Mammary microvascular endothelial cell (primary cell): ENCODE data around the gene HYKK. TPM values are rescaled to one million over a fixed set of nuclear protein-coding genes. Genes with fewer than 3 reads are reported as not detected.

Source experiments
- total RNA-seq: library from RNA; depleted of rRNA; stranded (reverse); fragments of >200 nt; gene quantifications from 2 replicates; pipeline ENCODE4 v1.2.3, GENCODE V29; 2015

The HYKK gene
- 4.0 and 6.1 TPM in 2 replicates for total RNA-seq

GRCh38 chr15:78506971-78507830, at the start of gene HYKK:
TSS of gene HYKK (plus strand) at chr15:78507577. CDS start at chr15:78513089, 5,512 bp downstream.

GRCh38 chr15:78540141-78540870, 32.9 kb downstream of the HYKK start, which contains the start of gene PSMA4:
TSS of gene PSMA4 (plus strand) at chr15:78540444. CDS start at chr15:78541928, 1,484 bp downstream.

GRCh38 chr15:78565097-78565950, 57.9 kb downstream of the HYKK start, which contains the start of gene CHRNA5:
TSS of gene CHRNA5 (plus strand) at chr15:78565520. CDS start at chr15:78565720, 200 bp downstream.

Other genes with a start within 250 kb of the HYKK start
- 6.3 and 7.8 TPM in 2 replicates for gene DNAJA4, start 243.0 kb upstream of the HYKK start, total RNA-seq
- gene SKIC8, start 208.0 kb upstream of the HYKK start, total RNA-seq, result 74.1 and 85.0 TPM in 2 replicates
- gene CRABP1, start 167.2 kb upstream of the HYKK start, total RNA-seq, result 0.20 TPM in 1 of 2 replicates, not detected in the other
- gene IREB2, start 69.4 kb upstream of the HYKK start, total RNA-seq, result 10.3 and 11.9 TPM in 2 replicates
- gene PSMA4, start 32.9 kb downstream of the HYKK start, total RNA-seq, result 347 and 364 TPM in 2 replicates
- gene CHRNA5, start 57.9 kb downstream of the HYKK start, total RNA-seq, result 3.9 and 7.2 TPM in 2 replicates
- not detected in 2 replicates for gene CHRNA3, start 113.4 kb downstream of the HYKK start, total RNA-seq
- gene CHRNB4, start 133.6 kb downstream of the HYKK start, total RNA-seq, result not detected in 2 replicates